Measurements from ENCODE around the gene CALCOCO1. TPM values are rescaled to one million over a fixed set of nuclear protein-coding genes. Genes with fewer than 3 reads are reported as not detected.
A peak's percentile ranks its signal among the peaks of the same experiment; 100 is the strongest.

Gene CALCOCO1
- total and polyA plus RNA-seq, 2 of the 8 experiments (the other 6 are each of a cell fraction or from before 2014, with no cell fraction given): 20.3 to 39.3 TPM

DNA sequence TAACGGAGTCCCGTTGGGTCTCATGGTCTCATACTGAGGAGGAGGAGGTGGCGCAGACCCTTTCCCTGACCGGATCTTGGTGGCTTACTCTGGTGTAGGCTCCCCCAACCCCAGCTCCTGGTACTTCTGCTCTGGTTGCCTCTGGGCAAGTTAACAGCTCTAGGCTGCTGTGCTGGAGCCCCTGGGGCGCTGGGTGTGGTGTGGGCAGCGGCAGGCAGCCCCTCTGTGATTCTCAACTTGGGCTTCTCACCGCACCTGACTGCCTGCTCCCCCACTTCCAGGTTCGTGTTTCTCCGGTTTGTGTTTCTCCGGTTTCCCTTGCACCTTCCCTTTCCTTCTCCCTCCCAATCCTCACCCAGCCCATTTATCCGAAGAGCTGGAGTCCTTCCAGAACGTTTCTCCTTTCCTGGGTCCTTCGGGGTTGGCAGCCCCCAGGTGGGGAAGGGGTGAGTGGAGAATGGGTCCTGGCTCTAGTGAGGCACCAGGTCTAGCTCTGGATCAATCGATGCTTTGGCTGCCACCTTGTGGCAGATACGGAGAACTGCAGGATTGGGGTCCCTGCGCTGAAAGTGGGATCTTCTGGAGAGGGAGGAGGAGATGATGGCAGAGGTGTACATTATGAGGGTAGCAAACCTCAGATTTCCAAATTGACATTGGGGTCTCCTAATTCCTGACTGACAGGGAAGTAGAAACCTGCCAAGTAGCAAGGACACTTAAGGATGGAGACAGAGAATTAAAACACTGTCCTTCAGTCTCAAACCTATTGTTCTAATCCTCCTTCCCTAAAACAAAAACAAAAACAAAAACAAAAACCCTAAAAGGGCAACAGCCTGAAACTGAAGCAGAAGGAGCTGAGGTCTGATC lies 16.2 kb upstream of the CALCOCO1 start:
- Histone ChIP-seq H2BK15ac (ENCODE audit: low read length) (no peak overlapping the region), H2AK5ac (ENCODE audit: low read depth, low read length) (no peak overlapping the region), H3K56ac (replicated peaks; ENCODE audit: insufficient read length, low read depth, low read length) (no peak overlapping the region), H4K8ac (ENCODE audit: extremely low read depth, insufficient read depth, low read length) (no peak overlapping the region), H4K91ac (replicated peaks; ENCODE audit: insufficient read length, low read length) (no peak overlapping the region), H3K23me2 (ENCODE audit: low read depth, low read length) (peaks cover 12% of the 10 kb centered on the region), H3K14ac (ENCODE audit: insufficient read length) (no peak overlapping the region), H2BK5ac (ENCODE audit: low read depth, low read length) (no peak overlapping the region), H3K27me3 (replicated peaks in 1 of 4; ENCODE audit: control insufficient read depth in 3 of 4, extremely low read depth in 1 of 4, insufficient read depth in 3 of 4, low read length in 3 of 4) (peaks cover 32 to 73% (median 52%) of the 10 kb centered on the region in 4 experiments), H3K18ac (ENCODE audit: extremely low read depth, low read length) (0 out of 2 replicates have a peak overlapping the region, but pooled peaks have one; percentile 55), H3K23ac (ENCODE audit: insufficient read length) (no peak overlapping the region), H3K9me3 (ENCODE audit: insufficient read depth in 2 of 2, low read depth in 1 of 2, low read length in 1 of 2) (no peaks in the 10 kb centered on the region), H2AFZ (ENCODE audit: low read length) (peak overlapping the region; percentile 72), H2BK20ac (ENCODE audit: low read length) (0 out of 2 replicates have a peak overlapping the region, but pooled peaks have one; percentile 61), H3K4me2 (ENCODE audit: insufficient read depth in 1 of 2, low read depth in 2 of 2, low read length in 2 of 2) (peak overlapping the region; percentile 0 to 44; a peak in 2 of 4 replicates), H3K9ac (replicated peaks in 1 of 4; ENCODE audit: extremely low read depth in 1 of 4, low read depth in 3 of 4, low read length in 3 of 4) (no peak overlapping the region), H4K5ac (ENCODE audit: insufficient read length, low read depth, low read length) (no peak overlapping the region), H3K4me3 (ENCODE audit: extremely low read depth in 1 of 4, insufficient read depth in 2 of 4, low read depth in 3 of 4, low read length in 4 of 4) (peak overlapping the region in 1 of 4 experiments; percentile 27; a peak in 1 of 8 replicates), H3K79me1 (ENCODE audit: low read depth, low read length) (no peaks in the 10 kb centered on the region), H3K27ac (ENCODE audit: low read depth, low read length) (no peak overlapping the region), H3K4me1 (replicated peaks in 1 of 4; ENCODE audit: control insufficient read depth in 3 of 4, insufficient read depth in 4 of 4, low read length in 3 of 4) (peaks cover 0 to 20% (median 7%) of the 10 kb centered on the region in 4 experiments; a peak in 5 of 7 replicates), H3K36me3 (ENCODE audit: control insufficient read depth in 2 of 4, insufficient read depth in 4 of 4, low read length in 3 of 4) (no peaks in the 10 kb centered on the region), H2BK120ac (replicated peaks; ENCODE audit: low read depth, low read length) (no peak overlapping the region), H4K20me1 (replicated peaks in 1 of 2; ENCODE audit: control insufficient read depth in 1 of 2, insufficient read depth in 2 of 2, low read length in 2 of 2) (no peaks in the 10 kb centered on the region), H3K4ac (replicated peaks; ENCODE audit: insufficient read length, low read depth, low read length) (no peak overlapping the region), H2BK12ac (ENCODE audit: low read depth, low read length) (peak overlapping the region; percentile 18; the same call in 1 of the 2 replicates), H3K79me2 (ENCODE audit: control insufficient read depth in 1 of 2, insufficient read depth in 2 of 2, low read length in 2 of 2) (no peaks in the 10 kb centered on the region)
- DNase-seq (ENCODE audit: low read depth in 1 of 2, low spot score in 2 of 2) (peak in 1 of 2 experiments; percentile 81), FAIRE-seq (peak; percentile 88)
- CTCF ChIA-PET (ENCODE audit: partially characterized antibody): interaction anchor here (0.6 to 21.0 kb wide), 37 partner anchors 8 to 949 kb away, joined by 3 to 531 read pairs (median 4); partner anchors contain the start of genes CALCOCO1, CISTR and TARBP2
- POLR2A ChIA-PET (ENCODE audit: partially characterized antibody): interaction anchor here (0.7 to 1.3 kb wide), 4 partner anchors 9 to 41 kb away, joined by 3 to 4 read pairs (median 4); no protein-coding TSS in a partner anchor
- 28% methylated on average over 14 of the region's 16 CpGs; no CpG with 5 or more reads in 1 of the 2 experiments for WGBS, 2 experiments (ENCODE audit: extremely low coverage in 1 of 2, insufficient coverage in 1 of 2, insufficient read length in 1 of 2, insufficient replicate concordance in 2 of 2, low coverage in 1 of 2, low lambda C conversion rate in 2 of 2, missing lambda C conversion rate in 1 of 2)
- TF ChIP-seq KDM4A (IDR thresholded peaks at IDR 0.05; ENCODE audit: low read depth, low read length, severe bottlenecking) (peak; percentile 52), RNF2 (IDR thresholded peaks at IDR 0.05; ENCODE audit: borderline replicate concordance, low read depth, low read length, missing control alignments, poor library complexity, severe bottlenecking) (no peak), CHD1 (IDR thresholded peaks at IDR 0.05; ENCODE audit: low read depth, low read length) (no peak), BRCA1 (IDR thresholded peaks at IDR 0.05; ENCODE audit: low read depth, low read length) (no peak), ASH2L (IDR thresholded peaks at IDR 0.05; ENCODE audit: low read length) (peak; percentile 40), EP300 (IDR thresholded peaks at IDR 0.05; ENCODE audit: borderline replicate concordance in 1 of 2, low read depth in 2 of 2, low read length in 2 of 2) (no peak), CEBPB (IDR thresholded peaks at IDR 0.05; ENCODE audit: low read depth, low read length) (no peak), RFX5 (IDR thresholded peaks at IDR 0.05; ENCODE audit: borderline replicate concordance, low read depth, low read length) (no peak), GTF2F1 (IDR thresholded peaks at IDR 0.05; ENCODE audit: borderline replicate concordance, low read depth, low read length) (no peak)
